Measurements from ENCODE around the gene MBNL3. TPM values are rescaled to one million over a fixed set of nuclear protein-coding genes. Genes with fewer than 3 reads are reported as not detected.

MBNL3 gene
- total RNA-seq, 1 experiment from 2014 or later: 195 TPM

DNA sequence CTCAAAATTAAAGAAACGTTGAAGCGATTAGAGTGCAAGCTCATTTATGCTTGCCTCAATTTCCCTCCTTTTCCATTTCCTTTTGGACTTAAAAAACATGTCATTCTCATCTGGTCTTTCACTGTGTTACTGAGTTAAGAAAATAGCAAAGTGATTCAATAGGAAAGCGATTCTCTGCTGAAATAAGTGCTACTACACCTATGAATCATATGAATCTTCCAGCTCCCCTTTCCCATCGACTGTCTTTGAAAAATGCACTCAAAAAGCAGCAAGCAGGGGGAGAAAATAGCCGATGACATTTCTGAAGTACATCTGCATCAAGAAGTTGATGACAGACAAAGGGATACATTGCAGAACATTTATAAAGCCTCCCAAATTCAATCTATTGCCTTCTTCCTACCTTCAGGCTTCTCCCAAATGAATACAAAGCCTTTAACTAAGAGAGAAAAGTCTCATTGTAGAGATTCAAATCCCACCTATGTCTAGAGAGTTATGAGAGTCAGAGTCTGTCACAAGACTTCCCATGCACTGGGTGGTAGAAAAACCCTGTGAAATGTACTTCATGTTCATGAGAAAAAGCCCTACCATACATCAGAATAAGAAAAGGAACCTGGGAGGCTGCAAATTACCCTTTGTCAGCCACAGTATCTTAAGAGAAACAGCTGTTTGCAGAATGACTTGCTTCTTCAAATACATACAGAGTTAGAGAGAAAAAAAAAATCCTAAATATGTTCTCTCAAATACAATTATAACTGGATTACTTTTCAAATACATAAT, 78.9 kb downstream of the MBNL3 start:
- Histone ChIP-seq H3K9me3 (no peaks in the 10 kb centered on the region), H3K36me3 (ENCODE audit: control insufficient read depth, insufficient read depth, low read length) (no peaks in the 10 kb centered on the region), H3K4me3 (ENCODE audit: low read depth, low read length) (no peak overlapping the region), H3K27me3 (replicated peaks; ENCODE audit: control insufficient read depth, insufficient read depth, low read length) (no peaks in the 10 kb centered on the region), H3K4me1 (peaks cover 31% of the 10 kb centered on the region)
- intact Hi-C loops (cut with micrococcal nuclease; ENCODE audit: unreplicated experiment): loop anchor here (5.0 kb wide), 3 partner anchors 42 to 202 kb away; no protein-coding TSS in a partner anchor
- H3K36me3 Mint-ChIP-seq (ENCODE audit: insufficient read depth, unreplicated experiment): peaks cover 50% of the 10 kb centered on the region
- POLR2A ChIA-PET: no interaction called here
- H3K4me3 Mint-ChIP-seq (ENCODE audit: unreplicated experiment): peak overlapping the region; percentile 73
- CTCF ChIA-PET: no interaction called here
- H3K9me3 Mint-ChIP-seq (ENCODE audit: unreplicated experiment): no peaks in the 10 kb centered on the region
- H3K27me3 Mint-ChIP-seq (ENCODE audit: insufficient read depth, unreplicated experiment): no peaks in the 10 kb centered on the region
- TF ChIP-seq, protein P1, sequence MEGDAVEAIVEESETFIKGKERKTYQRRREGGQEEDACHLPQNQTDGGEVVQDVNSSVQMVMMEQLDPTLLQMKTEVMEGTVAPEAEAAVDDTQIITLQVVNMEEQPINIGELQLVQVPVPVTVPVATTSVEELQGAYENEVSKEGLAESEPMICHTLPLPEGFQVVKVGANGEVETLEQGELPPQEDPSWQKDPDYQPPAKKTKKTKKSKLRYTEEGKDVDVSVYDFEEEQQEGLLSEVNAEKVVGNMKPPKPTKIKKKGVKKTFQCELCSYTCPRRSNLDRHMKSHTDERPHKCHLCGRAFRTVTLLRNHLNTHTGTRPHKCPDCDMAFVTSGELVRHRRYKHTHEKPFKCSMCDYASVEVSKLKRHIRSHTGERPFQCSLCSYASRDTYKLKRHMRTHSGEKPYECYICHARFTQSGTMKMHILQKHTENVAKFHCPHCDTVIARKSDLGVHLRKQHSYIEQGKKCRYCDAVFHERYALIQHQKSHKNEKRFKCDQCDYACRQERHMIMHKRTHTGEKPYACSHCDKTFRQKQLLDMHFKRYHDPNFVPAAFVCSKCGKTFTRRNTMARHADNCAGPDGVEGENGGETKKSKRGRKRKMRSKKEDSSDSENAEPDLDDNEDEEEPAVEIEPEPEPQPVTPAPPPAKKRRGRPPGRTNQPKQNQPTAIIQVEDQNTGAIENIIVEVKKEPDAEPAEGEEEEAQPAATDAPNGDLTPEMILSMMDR (IDR thresholded peaks at IDR 0.05; ENCODE audit: insufficient read depth in 1 of 2, low read depth in 1 of 2, low read length in 1 of 2, severe bottlenecking in 1 of 2, unreplicated experiment in 1 of 2): no peak
- H3K4me1 Mint-ChIP-seq (ENCODE audit: low read depth, unreplicated experiment): peaks cover 18% of the 10 kb centered on the region
- no TSS peak for BruUV-seq (replicated peaks)
- no peak overlapping the region for H3K27ac Mint-ChIP-seq (ENCODE audit: unreplicated experiment)
- no peak for DNase-seq

DNA sequence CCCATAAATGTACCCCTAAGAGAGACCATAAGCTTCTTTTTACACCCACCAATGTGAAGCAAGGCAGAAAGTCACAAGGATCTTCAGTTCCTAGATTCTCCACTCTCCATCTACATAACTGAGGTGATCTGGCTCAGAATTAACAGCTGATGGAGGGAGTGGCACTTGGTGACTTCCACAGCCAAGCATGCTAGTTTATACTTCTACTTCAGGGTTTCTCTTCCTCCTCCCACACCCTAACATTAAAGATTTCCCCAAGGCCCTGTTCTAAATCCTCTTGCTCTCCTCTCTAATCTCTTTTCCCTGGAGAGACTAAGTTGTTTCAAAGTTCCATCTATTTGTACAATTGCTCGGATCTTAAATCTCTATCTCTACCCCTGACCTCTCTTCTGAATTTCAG, 81.1 kb downstream of the MBNL3 start:
- H3K4me3 Mint-ChIP-seq (ENCODE audit: unreplicated experiment): no peak overlapping the region
- H3K9me3 Mint-ChIP-seq (ENCODE audit: unreplicated experiment): no peaks in the 10 kb centered on the region
- H3K4me1 ChIP-seq: peaks cover 25% of the 10 kb centered on the region
- no peaks in the 10 kb centered on the region for H3K9me3 ChIP-seq
- no peak for DNase-seq
- H3K36me3 Mint-ChIP-seq (ENCODE audit: insufficient read depth, unreplicated experiment): peaks cover 61% of the 10 kb centered on the region
- ChIA-PET CTCF (interaction anchor here (0.5 kb wide), 1 partner anchor 241 kb away, joined by 3 read pairs; no protein-coding TSS in a partner anchor), POLR2A (no interaction called here)
- H3K27me3 ChIP-seq (replicated peaks; ENCODE audit: control insufficient read depth, insufficient read depth, low read length): no peaks in the 10 kb centered on the region
- H3K4me3 ChIP-seq (ENCODE audit: low read depth, low read length): no peak overlapping the region
- H3K27me3 Mint-ChIP-seq (ENCODE audit: insufficient read depth, unreplicated experiment): no peaks in the 10 kb centered on the region
- peaks cover 18% of the 10 kb centered on the region for H3K4me1 Mint-ChIP-seq (ENCODE audit: low read depth, unreplicated experiment)
- intact Hi-C loops (cut with micrococcal nuclease; ENCODE audit: unreplicated experiment): no loop called here
- TF ChIP-seq, protein P1 (IDR thresholded peaks at IDR 0.05; ENCODE audit: insufficient read depth in 1 of 2, low read depth in 1 of 2, low read length in 1 of 2, severe bottlenecking in 1 of 2, unreplicated experiment in 1 of 2): no peak
- H3K36me3 ChIP-seq (ENCODE audit: control insufficient read depth, insufficient read depth, low read length): no peaks in the 10 kb centered on the region
- H3K27ac Mint-ChIP-seq (ENCODE audit: unreplicated experiment): no peak overlapping the region
- no TSS peak for BruUV-seq (replicated peaks)

DNA sequence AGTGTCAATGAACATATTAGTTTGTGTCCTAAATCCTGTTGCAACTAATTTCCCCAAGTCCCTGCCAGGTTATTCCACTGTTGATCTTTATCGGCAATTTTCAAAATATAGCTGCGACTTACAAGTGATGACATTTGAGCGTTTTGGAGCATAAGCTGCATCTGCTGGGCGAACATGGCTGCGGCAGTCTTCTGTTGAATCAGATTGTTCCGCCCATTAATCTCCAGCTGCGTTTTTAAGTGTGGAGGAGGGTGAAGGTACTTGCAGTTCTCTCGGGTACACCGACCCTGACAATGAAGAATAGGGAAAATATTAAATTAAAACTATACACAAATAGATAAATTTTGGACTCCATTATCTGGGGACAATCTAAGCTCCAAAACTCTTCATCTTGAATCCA, 82.7 kb downstream of the MBNL3 start:
- Histone ChIP-seq H3K4me3 (ENCODE audit: low read depth, low read length) (no peak overlapping the region), H3K4me1 (peaks cover 23% of the 10 kb centered on the region), H3K36me3 (ENCODE audit: control insufficient read depth, insufficient read depth, low read length) (no peaks in the 10 kb centered on the region), H3K9me3 (no peaks in the 10 kb centered on the region), H3K27me3 (replicated peaks; ENCODE audit: control insufficient read depth, insufficient read depth, low read length) (no peaks in the 10 kb centered on the region)
- no peak for DNase-seq
- TF ChIP-seq, protein P1 (IDR thresholded peaks at IDR 0.05; ENCODE audit: insufficient read depth in 1 of 2, low read depth in 1 of 2, low read length in 1 of 2, severe bottlenecking in 1 of 2, unreplicated experiment in 1 of 2): no peak
- ChIA-PET POLR2A (no interaction called here), CTCF (no interaction called here)
- Mint-ChIP-seq H3K9me3 (ENCODE audit: unreplicated experiment) (no peaks in the 10 kb centered on the region), H3K4me1 (ENCODE audit: low read depth, unreplicated experiment) (peaks cover 18% of the 10 kb centered on the region), H3K27ac (ENCODE audit: unreplicated experiment) (no peak overlapping the region), H3K4me3 (ENCODE audit: unreplicated experiment) (no peak overlapping the region), H3K27me3 (ENCODE audit: insufficient read depth, unreplicated experiment) (no peaks in the 10 kb centered on the region), H3K36me3 (ENCODE audit: insufficient read depth, unreplicated experiment) (peaks cover 57% of the 10 kb centered on the region)
- intact Hi-C loops (cut with micrococcal nuclease; ENCODE audit: unreplicated experiment): no loop called here
- no TSS peak for BruUV-seq (replicated peaks)

All from Caco-2 (cell line).